ENCODE results near the gene PKN1.
A peak's percentile ranks its signal among the peaks of the same experiment; 100 is the strongest.
"Not testable (repeated sequence)": the region's sequence is repeated elsewhere in the genome, so short reads cannot be mapped to it uniquely, and the experiment has no call there.

The PKN1 gene

GRCh38 chr19:14433554-14434501 lies 722 bp downstream of the PKN1 start:
- peak; percentile 74 for DNase-seq

GRCh38 chr19:14434543-14435319 lies 1.6 kb downstream of the PKN1 start:
- DNase-seq, result peak; percentile 41

DNA sequence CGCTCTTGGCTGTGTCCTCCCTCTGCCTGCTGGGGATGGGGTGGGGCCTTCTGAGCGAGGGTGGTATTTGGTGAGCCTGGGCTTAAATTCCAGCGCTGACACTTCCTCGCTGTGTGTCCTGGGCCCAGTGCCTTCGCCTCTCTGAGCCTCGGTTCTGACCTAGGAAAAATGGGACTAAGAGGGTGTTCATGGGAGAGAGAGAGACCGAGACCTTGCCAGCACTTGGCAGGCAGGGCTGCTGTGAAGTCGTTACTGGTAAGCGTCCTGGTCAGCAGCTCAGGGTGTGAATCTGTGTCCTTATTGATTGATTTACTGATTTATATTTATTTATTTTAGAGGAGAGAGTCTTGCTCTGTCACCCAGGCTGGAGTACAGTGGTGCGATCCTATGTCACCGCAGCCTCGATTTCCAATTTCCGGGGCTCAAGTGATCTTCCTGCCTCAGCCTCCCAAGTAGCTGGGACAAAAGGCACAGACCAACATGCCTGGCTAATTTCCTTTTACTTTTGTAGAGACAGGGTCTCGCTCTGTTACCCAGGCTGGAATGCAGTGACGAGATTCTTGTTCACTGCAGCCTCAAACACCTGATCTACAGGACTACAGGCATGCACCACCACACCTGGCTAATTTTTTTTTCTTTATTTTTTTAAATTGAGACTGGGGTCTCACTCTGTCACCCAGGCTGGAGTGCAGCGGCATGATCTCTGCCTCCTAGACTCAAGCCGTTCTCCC lies 2.4 kb downstream of the PKN1 start:
- DNase-seq, result no peak

- no peak for DNase-seq
Measured at GRCh38 chr19:14437578-14438140, 4.6 kb downstream of the PKN1 start.

DNA sequence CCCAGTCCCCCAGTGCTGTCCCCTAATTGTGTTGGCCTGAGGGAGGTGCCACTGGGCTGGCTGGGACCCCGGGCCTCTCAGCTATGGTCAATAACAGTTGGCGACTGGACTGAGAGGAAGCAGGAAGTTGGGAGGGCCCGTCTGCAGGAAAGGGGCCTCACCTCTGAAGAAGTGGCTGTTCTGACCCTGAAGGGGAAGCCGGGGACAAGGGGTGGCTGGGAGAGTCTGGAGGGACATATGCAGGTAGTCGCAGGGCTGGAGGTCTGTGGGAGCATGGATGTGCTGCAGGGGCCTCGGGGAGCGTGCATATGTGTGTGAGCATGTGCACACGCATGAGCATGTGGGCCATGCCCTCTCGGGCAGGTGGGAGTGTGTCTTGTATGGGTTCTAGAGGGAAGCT lies 5.9 kb downstream of the PKN1 start:
- no peak for DNase-seq

- peak; percentile 86 for DNase-seq
Measured at GRCh38 chr19:14440049-14440448, 6.9 kb downstream of the PKN1 start.

DNA sequence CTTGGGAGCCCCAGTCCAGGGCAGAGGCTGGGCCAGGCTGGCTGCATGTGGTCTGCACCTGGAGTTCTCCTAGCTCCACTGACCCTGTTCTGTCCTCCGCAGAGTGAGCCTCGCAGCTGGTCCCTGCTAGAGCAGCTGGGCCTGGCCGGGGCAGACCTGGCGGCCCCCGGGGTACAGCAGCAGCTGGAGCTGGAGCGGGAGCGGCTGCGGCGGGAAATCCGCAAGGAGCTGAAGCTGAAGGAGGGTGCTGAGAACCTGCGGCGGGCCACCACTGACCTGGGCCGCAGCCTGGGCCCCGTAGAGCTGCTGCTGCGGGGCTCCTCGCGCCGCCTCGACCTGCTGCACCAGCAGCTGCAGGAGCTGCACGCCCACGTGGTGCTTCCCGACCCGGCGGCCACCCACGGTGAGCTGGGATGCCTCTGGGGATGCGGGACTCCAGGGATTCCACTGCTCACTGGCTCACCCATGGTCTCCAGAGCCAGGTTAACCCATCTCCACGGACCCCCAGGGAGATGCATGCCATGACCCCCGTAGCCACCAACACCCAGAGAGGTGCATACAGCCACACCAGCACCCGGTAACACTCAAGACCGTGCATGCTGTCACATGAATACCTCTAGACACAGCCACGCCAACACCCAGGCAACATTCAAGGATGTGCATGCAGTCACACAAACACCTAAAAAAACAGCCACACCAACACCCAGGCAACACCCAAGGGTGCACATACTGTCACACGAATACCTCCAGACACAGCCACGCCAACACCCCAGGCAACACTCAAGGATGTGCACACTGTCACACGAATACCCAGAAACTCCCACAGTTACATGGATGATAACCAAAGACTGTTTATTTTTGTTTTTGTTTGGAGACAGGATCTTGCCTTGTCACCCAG lies 8.2 kb downstream of the PKN1 start:
- no peak for DNase-seq

- DNase-seq, result no peak
Measured at GRCh38 chr19:14442891-14443631, 10.0 kb downstream of the PKN1 start.

DNA sequence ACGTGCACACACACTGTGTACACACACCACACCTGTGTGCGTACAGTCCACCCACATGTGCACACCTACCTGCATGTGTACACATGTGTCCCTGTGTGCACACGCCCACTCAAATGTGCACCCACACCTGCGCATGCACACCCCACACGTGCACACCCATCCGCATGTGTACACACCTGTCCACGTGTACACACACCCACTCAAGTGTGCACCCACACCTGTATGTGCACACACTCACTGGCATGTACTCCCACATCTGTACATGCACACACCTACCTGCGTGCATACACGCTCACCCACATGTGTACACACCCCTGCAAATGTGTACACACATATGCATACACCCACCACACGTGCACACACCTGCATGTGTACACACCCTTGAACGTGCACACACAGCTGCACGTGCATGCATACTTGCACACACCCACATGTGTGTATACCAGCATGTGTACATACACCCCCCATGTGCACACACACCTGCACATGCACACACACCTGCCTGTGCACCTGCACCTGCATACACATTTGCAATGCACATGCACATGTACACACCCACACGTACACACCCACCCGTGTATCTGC lies 10.6 kb downstream of the PKN1 start:
- no peak for DNase-seq

DNA sequence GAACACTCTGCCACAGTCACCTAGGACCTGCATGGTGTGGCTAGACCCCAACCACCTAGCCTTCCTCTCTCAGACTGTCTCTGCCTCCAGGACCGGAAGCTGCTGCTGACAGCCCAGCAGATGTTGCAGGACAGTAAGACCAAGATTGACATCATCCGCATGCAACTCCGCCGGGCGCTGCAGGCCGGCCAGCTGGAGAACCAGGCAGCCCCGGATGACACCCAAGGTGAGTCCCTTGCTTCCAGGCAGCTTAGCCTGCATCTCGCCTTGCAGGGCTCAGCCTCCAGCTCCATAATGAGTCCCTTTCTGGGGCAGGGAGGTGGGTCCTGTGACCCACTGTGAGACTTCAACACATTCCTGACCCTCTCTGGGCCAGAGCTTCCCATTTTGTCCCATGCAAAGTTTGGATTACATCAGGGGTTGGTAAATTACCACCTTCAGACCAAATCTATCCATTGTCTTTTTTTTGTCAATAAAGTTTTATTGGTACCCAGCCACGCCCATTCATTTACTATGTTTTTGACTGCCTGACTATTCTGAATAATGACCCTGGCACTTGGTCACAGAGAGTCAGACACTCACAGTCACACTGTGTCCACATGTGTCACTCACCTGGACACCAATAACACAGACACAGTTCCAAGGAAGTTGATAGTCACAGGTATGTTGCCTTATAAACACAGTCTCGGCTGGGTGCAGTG lies 13.4 kb downstream of the PKN1 start:
- DNase-seq, result no peak

DNA sequence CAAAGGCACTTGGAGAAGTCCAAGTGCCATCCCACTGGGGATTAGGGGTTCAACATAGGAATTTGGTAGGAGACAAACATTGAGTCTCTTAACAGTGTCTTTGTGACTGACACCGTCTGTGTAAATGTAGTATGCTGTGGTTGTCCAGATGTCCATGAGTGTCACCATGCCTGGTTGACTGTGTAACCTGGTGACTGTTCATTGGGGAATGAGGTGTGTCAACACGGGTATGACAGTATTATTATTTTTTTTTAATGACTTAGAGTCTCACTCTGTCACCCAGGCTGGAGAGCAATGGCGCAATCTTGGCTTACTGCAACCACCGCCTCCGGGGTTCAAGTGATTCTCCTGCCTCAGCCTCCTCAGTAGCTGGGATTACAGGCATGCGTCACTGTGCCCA lies 16.2 kb downstream of the PKN1 start:
- DNase-seq, result no peak

DNA sequence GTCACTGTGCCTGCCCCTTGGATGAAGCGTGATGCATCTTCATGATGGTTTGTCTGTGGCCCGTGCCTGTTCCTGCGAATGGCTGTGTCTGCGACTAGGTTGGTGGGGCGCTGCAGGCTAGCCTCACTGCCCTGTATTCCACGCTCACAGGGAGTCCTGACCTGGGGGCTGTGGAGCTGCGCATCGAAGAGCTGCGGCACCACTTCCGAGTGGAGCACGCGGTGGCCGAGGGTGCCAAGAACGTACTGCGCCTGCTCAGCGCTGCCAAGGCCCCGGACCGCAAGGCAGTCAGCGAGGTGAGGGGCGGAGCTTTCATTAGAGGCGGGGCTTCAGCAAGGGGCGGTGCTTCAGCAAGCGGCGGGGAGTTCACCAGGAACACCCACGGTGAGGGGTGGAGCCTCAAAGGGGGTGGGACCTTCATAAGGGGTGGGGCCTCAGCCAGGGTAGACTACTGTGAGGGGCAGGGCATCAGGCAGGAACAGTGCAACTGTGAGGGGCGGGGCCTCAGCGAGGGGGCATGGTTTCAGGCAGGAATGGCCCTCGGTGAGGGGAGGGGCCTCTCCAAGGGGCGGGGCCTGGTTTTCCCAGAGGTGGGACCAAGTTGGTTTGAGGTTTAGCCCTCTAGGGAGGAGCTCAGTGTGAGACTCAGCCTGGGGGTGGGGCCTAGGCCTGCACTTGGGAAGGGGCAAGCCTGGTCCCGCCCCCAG lies 17.2 kb downstream of the PKN1 start:
- DNase-seq, result peak; percentile 34

DNA sequence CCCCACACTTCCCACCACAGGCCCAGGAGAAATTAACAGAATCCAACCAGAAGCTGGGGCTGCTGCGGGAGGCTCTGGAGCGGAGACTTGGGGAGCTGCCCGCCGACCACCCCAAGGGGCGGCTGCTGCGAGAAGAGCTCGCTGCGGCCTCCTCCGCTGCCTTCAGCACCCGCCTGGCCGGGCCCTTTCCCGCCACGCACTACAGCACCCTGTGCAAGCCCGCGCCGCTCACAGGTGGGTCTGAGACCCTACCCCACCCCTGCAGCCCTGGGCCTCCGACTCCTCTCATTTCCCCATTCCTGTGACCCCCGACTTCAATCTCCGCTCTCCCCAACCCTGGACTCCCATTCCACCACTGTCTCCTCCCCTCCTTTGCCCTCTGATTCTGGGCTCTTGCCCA lies 17.8 kb downstream of the PKN1 start:
- DNase-seq, result no peak

DNA sequence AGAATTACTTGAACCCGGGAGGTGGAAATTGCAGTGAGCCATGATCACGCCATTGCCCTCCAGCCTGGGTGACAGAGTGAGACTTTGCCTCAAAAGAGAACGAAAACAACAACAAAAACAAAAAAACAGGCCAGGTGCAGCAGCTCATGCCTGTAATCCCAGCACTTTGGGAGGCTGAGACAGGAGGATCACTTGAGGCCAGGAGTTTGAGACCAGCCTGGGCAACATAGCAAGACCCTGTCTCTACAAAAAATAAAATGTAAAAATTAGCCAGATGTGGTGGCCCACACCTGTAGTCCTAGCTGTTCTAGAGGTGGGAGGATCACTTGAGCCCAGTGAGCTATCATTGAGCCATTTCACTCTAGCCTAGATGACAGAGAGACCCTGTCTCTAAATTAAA lies 19.2 kb downstream of the PKN1 start:
- DNase-seq, result not testable (repeated sequence)

- DNase-seq, result no peak
Measured at GRCh38 chr19:14459703-14460102, 26.6 kb downstream of the PKN1 start.

DNA sequence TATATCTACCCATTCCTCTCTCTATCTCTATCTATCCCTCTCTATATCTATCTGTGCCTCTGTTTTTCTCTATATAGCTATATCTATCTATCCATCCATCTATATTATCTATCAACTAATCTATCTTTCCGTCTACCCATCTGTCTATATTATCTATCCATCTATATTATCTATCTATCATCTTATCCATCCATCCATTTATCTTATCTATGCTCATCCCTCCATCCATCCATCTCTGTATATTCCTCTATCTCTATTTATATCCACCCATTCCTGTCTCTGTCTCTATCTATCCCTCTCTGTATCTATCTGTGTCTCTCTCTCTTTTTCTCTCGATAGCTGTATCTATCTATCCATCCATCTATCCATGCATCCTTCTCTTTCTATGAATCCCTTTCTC lies 27.8 kb downstream of the PKN1 start:
- DNase-seq, result no peak

GRCh38 chr19:14462401-14462800 lies 29.3 kb downstream of the PKN1 start:
- DNase-seq, result not testable (repeated sequence)

DNA sequence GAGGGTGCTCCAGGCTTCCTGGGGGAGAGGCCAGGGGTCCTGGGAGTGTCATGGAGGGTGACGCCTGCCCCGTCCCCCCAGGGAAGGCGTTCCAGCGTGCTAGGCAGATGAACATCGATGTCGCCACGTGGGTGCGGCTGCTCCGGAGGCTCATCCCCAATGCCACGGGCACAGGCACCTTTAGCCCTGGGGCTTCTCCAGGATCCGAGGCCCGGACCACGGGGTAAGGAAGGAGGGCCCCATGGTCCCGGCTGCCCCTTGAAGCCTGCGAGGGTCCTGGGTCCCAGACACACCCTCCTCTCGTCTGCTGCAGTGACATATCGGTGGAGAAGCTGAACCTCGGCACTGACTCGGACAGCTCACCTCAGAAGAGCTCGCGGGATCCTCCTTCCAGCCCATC lies 30.6 kb downstream of the PKN1 start:
- DNase-seq, result no peak

- DNase-seq, result no peak
Measured at GRCh38 chr19:14467391-14467790, 34.3 kb downstream of the PKN1 start.

Measured in CD4-positive, alpha-beta T cell treated with Interleukin-6 for 4 hours (primary cell).